ENCODE results near the gene DLG2.

DNA sequence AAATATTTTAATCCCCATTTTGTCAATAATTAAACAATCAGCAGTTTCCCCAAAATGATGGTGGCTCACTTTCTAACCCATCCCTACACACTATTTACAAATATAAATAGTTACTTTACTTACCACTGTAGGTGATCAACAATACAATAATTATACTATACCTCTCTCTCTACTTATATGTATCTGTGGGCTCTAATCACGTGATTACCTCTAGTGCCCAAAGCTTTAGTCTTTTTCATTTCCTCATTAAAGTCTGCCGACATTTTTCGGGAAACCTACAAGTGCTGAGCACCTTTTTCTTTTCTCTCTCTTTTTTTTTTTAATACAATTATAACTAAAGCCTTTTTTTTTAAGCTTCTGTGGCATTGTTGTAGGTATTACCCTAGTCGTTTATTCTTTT is 23.9 kb downstream of the DLG2 start:
- TF ChIP-seq, protein P1, sequence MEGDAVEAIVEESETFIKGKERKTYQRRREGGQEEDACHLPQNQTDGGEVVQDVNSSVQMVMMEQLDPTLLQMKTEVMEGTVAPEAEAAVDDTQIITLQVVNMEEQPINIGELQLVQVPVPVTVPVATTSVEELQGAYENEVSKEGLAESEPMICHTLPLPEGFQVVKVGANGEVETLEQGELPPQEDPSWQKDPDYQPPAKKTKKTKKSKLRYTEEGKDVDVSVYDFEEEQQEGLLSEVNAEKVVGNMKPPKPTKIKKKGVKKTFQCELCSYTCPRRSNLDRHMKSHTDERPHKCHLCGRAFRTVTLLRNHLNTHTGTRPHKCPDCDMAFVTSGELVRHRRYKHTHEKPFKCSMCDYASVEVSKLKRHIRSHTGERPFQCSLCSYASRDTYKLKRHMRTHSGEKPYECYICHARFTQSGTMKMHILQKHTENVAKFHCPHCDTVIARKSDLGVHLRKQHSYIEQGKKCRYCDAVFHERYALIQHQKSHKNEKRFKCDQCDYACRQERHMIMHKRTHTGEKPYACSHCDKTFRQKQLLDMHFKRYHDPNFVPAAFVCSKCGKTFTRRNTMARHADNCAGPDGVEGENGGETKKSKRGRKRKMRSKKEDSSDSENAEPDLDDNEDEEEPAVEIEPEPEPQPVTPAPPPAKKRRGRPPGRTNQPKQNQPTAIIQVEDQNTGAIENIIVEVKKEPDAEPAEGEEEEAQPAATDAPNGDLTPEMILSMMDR (conservative IDR thresholded peaks at IDR 0.05; ENCODE audit: low read depth, low read length) = no peak
- TF ChIP-seq, protein P2, sequence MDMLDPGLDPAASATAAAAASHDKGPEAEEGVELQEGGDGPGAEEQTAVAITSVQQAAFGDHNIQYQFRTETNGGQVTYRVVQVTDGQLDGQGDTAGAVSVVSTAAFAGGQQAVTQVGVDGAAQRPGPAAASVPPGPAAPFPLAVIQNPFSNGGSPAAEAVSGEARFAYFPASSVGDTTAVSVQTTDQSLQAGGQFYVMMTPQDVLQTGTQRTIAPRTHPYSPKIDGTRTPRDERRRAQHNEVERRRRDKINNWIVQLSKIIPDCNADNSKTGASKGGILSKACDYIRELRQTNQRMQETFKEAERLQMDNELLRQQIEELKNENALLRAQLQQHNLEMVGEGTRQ (IDR thresholded peaks at IDR 0.05; ENCODE audit: low read depth, low read length) = no peak
- TF ChIP-seq RFX5 (IDR thresholded peaks at IDR 0.05; ENCODE audit: low read depth, low read length) = no peak
- TF ChIP-seq MAZ (IDR thresholded peaks at IDR 0.05; ENCODE audit: borderline replicate concordance, low read depth, low read length) = no peak
- TF ChIP-seq POLR2A (IDR thresholded peaks at IDR 0.05; ENCODE audit: low read depth, low read length) = no peak

Measured in IMR-90 (cell line).